Measurements from ENCODE around the gene TMSB15A.
A peak's percentile ranks its signal among the peaks of the same experiment; 100 is the strongest.
"Not testable (repeated sequence)": the region's sequence is repeated elsewhere in the genome, so short reads cannot be mapped to it uniquely, and the experiment has no call there.

TMSB15A gene

DNA sequence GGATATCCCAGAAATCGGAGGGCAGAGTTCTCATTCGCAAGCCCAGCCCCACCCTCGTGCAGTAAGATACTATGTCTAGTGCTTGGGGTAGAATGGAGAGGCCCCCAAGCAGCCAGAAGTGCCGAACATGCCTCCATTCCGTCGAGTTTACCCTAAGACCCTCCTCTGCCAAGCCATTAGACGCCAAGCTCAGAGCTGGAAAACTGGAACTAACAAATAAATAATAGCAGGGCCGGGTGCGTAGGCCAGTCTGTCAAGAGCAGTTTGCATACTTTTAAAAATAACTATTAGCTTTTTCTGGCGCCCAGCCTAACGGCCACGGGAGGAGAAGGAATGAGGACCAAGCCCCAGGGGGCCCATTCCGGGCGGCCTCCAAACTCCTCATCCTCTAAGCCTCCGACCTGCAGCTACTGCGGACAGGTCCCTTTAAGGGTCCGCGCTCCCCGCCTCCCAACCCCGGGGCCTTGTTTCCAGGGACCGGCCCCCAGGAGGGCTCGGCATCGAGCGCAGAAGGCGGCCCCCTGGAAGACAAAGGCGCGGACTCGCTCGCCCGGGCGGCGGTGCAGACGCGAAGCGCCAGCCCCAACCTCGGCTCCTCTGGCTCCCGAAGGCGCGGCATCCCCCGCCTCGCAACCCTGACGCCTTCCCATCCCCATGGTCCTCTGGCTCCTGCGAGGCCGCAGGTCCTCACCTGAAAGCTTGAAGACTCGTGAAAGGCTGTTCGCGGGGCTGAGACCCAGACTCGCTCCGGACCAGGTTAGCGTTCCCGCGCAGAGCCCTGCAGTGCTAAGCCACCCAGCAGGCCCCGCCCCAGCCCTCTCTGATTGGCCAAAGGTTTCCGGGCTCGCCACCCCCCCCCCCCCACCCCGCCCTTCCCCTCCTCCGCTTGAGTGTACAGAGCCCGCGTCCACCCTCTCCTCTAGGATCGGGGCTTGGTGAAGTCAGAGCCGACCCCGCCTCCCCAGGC lies at the start of gene TMSB15A:
TSS of gene TMSB15A (minus strand) at position 765 of the 967 bp plus-strand sequence.
- peak; percentile 1 to 9 for DNase-seq

GRCh38 chrX:102560423-102561068 lies 44.0 kb upstream of the TMSB15A start:
- DNase-seq = no peak

DNA sequence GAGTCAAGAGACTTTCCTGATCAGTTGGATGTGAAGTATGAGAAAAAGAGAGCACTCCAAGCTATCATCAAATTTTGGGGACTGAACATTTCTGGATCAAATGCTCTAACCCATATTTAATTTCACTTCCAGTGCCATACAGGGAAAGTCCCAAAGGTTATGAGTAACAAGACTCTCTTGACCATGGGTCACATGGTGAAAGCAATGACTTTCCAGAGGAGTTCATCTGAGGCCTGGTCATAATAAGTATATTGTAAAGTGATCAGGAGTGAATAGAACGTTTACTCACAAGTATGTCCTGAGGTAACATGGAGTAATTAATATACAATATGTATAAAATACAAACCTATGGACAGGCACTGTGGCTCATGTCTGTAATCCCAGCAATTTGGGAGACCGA lies 42.1 kb upstream of the TMSB15A start:
- peak in 1 of 2 donors; percentile 8 for DNase-seq

DNA sequence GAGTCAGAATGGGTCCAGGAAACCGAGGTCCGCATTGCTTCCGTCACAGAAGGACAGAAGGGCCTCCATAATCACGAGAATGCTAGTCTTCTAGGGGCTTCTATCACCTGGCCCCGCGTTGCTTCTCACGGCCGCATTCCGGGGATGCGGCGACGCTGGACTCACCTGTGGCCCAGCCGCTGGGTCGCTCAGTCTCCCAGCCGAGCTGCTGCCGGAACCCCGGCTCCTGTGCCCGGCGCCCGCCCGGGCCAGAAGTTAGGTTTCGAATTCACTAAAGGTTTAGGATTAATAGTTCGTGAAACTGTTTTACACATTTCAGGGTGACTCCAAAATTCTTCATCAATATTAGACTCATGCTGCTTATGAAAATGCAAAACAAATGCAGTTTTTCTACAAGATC lies 31.7 kb upstream of the TMSB15A start:
- no peak for DNase-seq

DNA sequence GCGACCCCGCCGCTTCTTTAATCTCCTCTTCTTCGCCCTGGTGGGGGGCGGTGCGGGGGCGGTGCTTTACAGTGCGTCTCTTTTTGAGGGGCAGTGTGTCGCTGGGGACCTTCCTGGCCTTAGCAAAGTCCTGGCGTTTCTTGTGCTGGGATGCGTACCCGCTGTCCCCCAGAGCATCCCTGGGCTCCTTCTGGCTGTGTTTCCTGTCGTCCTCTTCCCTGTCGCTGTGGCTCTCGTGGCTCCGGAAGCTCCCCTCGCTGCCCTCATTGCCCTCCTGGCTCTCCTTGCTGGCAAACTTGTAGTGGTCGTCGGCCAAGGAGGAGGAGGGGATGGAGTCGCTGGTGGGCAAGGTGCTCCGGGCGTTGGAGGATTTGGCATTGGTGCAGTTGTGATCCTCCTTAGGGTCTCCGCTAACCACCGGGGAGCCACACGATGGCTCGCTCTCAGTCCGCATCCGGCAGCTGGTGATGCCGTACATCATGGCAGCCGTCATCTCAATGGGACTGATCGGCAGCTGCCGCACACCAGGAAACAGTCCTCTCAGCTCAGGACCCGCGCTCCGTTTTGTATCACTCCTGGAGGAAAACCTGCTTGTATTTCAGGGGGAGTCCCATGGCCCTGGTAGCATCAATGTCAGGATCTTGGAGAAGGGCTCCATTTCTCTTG lies 30.4 kb upstream of the TMSB15A start:
- no peak for DNase-seq

- DNase-seq = not testable (repeated sequence)
These were observed 29.6 kb upstream of the TMSB15A start for GRCh38 chrX:102546175-102546574.

DNA sequence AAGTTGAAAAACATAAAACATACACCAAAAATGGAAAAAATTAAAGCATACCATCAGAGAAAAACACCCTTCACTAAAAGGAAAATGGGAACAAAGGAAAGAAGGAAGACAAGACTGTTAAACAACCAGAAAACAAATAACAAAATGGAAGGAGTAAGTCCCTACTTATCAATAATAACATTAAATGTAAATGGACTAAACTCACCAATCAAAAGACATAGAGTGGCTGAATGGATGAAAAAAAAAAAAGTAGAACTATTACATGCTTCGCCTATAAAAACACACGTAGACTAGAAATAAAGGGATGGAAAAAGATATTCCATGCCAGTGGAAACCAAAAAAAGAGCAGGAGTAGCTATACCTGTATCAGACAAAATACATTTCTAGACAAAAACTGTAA lies 19.4 kb upstream of the TMSB15A start:
- DNase-seq = no peak

- DNase-seq = peak in 1 of 2 donors; percentile 2
These were observed 787 bp upstream of the TMSB15A start for GRCh38 chrX:102517326-102517725.

- no peak for DNase-seq
These were observed 2.0 kb downstream of the TMSB15A start for GRCh38 chrX:102514536-102514935.

DNA sequence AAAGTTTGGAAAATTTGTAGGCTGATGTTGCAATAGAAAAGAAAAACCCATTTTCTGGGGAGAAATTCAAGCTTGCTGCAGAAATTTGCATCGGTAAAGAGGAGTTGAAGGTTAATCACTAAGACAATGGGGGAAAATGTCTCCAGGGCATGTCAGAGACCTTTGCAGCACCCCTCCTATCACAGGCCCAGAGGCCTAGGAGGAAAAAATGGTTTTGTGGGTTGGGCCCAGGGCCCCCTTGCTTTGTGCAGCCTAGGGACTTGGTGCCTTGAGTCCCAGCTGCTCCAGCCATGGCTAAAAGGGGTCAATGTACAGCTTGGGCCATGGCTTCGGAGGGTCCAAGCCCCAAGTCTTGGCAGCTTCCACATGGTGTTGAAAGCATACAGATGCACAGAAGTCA lies 17.8 kb downstream of the TMSB15A start:
- DNase-seq = no peak

DNA sequence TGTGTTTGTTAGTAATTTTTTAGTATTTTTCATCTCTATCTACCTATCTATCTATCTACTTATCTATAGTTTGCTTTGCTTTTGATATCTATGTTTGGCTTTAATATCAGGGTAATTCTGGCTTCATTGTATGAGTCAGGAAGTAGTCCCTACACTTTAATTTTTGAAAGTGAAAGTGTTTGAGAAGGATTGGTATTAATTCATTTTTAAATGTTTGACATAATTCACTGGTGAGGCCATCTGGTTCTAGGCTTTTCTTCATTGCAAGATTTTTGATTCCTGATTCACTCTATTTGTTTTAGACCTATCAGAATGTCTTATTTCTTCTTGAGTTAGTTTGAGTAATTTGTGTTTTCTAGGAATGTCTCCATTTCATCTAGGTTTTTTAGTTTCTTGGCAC lies 24.8 kb downstream of the TMSB15A start:
- DNase-seq = no peak

DNA sequence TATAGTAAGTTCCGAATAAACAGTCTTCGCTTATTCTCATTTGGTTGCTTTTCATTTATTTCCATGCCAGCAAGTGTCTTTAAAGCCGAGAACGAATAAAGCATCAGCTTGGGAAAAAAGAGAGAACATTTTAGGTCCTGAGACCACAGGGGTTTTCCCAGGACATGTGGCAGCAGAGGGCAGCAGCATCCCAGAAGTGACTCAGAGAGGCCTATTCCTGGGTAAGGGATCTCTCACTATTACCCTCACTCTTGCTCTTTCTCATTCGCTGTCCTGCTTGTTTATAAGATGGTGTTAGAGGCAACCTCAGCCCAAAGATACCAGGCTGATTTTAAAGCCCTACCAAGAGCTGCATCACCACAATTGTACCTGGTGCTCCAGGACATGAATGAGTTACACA lies 37.8 kb downstream of the TMSB15A start:
- DNase-seq = not testable (repeated sequence)

- DNase-seq = not testable (repeated sequence)
These were observed 44.7 kb downstream of the TMSB15A start, which contains the start of gene TCP11X2 for GRCh38 chrX:102471762-102472220. Gene TCP11X2 (minus strand): TSS chrX:102471812.

GRCh38 chrX:102470215-102470614 lies 46.3 kb downstream of the TMSB15A start:
- DNase-seq = not testable (repeated sequence)

Measured in inflammatory macrophage treated with lipopolysaccharide for 1 hour (primary cell).